NCI-H1048 (cell line): ENCODE measurements around the gene USP25.
A peak's percentile ranks its signal among the peaks of the same experiment; 100 is the strongest.

Experiments
- DNase-seq: peaks from one replicate; lab custom pipeline; 2025; lab: John Stamatoyannopoulos, UW

The USP25 gene

GRCh38 chr21:15809818-15810217 is 80.0 kb downstream of the USP25 start:
- no peak for DNase-seq

DNA sequence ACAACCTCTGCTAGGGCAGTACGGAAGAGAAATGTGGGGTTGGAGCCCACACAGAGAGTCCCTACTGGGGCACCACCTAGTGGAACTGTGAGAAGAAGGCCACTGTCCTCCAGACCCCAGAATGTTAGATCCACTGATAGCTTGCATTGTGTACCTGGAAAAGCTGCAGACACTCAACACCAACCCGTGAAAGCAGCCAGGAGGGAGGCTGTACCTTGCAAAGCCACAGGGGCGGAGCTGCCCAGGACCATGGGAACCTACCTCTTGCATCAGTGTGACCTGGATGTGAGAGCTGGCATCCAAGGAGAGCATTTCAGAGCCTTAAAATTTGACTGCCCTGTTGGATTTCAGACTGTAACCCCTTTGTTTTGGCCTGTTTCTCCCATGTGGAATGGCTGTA is 85.5 kb downstream of the USP25 start:
- no peak for DNase-seq

- DNase-seq: no peak
Observed at GRCh38 chr21:15820327-15820726, 90.5 kb downstream of the USP25 start.

GRCh38 chr21:15820852-15821379 is 91.1 kb downstream of the USP25 start:
- no peak for DNase-seq

DNA sequence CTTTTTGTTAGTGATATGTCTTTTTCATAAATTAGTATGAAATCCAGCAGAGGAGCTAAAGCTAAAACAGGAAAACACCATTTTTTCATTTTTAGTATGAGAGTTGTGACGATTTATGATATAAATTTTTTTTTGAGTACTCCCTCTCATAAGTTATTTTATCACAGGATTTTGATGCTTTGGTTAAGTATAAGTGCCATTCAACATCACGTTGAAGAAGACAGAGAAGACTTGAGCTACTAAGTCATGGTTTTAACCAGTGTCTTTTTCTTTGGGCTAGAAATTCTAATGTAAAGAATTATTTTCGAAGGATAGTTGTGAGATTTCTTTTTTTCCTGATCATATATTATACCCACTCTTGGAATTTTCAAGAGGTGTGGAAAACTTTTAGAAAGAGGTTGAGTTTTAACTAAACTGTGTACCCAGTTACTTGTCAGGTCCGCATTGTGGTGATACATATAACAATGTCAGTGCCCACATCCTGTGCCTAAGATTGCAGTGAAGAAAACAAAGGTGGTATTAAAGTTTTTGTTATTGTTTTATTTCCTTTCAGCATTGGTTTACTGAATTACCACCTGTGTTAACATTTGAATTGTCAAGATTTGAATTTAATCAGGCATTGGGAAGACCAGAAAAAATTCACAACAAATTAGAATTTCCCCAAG is 93.8 kb downstream of the USP25 start:
- DNase-seq: no peak

DNA sequence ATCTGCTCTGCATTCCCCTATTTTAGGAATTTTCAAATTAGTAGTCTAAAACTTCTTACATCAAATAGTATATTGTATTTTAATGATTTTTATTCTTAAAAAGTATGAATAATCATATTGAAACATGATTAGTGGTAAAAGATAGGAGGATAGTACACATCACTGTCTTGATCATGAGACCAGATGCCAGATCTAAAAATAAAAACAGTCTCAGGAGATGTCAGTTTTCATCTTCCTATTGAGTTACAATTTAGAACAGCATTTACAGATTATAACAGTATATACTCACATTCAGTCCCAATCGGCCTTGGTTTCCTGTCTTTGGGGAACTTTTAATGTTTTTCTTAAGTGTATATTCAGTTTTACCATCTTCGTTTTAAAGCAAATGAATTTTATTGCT is 95.9 kb downstream of the USP25 start:
- DNase-seq: no peak

- DNase-seq: peak; percentile 13
Observed at GRCh38 chr21:15826147-15826780, 96.5 kb downstream of the USP25 start.

GRCh38 chr21:15826908-15827601 is 97.3 kb downstream of the USP25 start:
- DNase-seq: no peak

DNA sequence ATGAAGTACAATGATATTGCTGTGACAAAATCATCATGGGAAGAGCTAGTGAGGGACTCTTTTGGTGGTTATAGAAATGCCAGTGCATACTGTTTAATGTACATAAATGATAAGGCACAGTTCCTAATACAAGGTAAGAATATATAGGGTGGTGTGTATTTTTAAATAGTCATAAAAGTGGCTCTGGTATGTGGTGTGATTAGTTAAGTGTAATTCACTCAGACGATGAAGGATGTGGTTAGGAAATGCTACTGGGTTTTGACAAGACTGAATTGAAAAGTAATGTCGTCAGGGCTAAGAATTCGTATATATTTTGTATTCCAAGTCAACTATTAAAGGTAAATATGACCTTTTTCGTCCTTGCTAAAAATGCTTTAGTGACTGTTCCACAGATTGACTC is 101.7 kb downstream of the USP25 start:
- DNase-seq: no peak

GRCh38 chr21:15837645-15838044 is 107.9 kb downstream of the USP25 start:
- no peak for DNase-seq

DNA sequence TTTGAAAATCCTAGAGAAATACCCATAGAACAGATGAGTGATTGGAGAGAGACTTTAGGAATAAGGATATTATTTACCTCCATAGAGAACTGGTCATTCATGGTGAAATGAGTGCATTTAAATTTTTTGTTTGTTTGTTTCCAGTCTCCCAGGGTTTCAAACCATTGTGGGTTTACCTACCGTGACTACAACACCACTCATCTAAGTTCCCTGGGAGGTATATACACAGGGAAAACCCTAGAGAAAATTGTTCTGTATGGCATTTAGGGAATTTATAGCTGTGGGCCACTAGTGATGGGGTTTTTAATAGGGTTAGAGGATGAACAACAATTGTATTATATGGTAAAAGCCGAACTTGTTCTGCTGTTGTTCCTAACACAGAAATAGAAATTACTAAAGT is 109.2 kb downstream of the USP25 start:
- no peak for DNase-seq

- DNase-seq: no peak
Observed at GRCh38 chr21:15839601-15840000, 109.8 kb downstream of the USP25 start.

DNA sequence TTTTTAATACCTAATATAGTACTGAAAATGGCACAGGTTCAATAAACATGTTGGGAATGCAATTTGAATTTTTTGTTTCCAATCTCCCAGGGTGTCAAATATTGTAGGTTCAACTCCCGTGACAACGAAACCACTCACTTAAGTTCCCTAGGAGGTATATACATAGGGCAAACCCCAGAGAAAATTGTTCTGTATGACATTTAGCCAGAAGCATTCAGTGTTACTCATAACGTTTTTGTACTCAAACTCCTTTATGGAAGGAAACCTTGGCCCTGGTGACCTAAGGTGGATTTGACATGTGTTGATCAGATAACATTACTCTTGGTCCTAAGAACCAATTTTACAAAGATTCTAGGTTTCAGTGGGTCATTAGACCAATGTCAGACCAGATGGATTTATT is 110.6 kb downstream of the USP25 start:
- no peak for DNase-seq

GRCh38 chr21:15841856-15842564 is 112.2 kb downstream of the USP25 start:
- DNase-seq: peak; percentile 11

DNA sequence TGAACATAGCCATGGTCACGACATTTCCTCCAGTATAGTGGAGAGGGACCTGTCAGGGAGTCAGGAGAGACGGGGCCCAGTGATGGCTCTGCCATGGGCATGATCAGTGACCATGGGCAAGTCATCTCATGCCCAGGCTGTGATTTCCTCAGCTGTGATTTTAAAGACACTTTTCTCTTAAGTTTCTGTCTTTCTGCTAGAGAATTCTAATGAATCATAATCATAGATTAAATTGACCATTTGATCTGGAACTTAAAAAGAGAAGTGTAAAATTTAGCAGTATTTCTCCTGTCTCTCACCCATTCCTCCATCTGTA is 112.7 kb downstream of the USP25 start:
- DNase-seq: no peak

DNA sequence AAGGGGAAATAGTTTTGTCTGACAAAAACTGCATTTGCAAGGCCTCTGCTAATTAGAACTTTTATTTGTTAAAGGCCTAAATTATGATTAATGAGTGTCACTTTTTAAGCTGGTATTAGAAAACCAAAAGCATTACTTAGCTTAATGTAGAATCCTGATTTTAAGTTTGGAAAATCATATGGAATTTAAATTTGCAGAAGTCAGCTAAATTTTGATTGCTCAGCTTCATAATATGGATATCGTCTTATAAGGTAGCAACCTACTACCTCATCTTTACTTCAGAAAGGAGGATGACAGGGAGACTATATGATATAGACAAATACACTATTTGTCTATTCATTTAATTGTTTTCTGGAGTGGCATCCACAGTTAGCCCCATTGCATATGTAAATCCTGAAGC is 114.0 kb downstream of the USP25 start:
- no peak for DNase-seq

DNA sequence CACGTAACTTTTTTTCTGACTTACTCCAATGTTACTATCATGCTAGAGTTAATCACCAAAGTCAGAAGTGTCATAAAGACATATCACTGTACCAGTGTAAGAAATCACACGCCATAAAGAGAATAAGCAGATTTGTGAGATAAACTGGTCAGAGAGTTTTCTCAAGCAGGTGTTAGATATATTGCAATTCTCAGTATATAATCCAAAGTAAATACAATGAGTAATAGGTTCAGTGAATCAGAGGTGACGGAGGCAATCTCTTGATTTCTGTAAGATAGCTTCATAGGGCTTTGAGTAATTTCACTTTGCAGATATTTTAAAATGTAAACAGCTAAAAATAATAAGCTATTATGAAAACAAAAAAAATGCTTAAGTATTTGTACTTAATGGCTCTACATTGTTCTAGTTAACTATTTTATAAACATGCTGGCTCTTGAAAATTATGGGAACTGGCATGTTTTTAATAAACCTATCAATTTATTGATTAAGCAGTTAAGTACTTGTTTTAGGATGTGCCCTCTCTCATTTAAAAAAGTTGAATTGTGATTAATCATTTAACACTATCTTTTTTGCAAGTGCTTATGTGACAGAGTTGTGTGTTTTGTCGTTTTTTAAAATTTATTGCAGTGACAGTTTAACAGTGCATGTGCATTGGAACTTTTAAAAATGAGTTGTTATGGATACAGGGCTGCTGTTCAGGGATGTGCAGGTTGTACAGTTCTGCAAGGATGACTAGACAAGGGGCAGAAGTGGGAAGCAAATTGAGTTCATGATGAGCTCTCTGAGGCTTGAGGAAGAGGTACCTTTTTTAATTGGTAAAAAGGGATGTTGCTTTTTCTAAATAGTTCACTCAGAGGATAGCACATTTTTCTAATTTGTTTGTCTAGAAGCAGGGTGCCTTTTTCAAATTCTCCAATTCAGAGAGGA is 119.1 kb downstream of the USP25 start:
- DNase-seq: no peak

- DNase-seq: no peak
Observed at GRCh38 chr21:15849927-15850326, 120.1 kb downstream of the USP25 start.

DNA sequence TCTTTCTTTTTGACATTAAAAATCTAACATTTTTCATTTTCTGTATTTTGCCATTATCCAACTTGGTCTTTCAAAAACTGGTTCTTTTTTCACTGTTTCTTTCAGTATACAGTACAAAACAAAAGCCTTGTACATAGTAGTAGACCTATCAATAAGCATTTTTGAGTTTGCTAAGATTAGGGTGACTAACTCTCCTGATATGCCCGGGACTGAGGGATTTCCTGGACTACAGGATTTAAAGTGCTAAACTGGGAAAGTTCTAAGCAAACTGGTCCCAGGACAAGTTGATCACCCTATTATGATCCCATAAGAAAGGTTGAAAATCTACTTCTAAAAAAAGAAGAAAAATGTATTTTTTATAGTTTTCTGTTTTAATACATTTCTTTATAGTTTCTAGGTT is 120.9 kb downstream of the USP25 start:
- DNase-seq: no peak

DNA sequence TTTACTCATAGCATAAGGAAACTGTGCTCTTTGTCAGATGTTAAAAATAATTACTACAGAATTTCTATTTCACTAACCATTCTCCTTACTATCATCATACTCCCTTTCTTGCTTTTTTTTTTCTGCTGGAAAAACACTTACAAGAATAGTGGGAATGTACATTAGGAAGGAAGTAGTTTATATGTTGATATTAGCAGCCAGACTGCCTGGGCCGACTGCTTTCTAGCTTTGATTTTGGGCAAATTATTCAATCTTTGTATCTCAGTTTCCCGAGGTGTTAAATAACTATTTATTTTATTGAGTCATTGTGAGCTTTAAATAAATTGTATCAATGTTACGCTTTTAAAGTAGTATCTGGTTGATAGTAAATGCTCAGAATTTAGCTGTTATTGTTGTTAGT is 122.4 kb downstream of the USP25 start:
- DNase-seq: no peak

DNA sequence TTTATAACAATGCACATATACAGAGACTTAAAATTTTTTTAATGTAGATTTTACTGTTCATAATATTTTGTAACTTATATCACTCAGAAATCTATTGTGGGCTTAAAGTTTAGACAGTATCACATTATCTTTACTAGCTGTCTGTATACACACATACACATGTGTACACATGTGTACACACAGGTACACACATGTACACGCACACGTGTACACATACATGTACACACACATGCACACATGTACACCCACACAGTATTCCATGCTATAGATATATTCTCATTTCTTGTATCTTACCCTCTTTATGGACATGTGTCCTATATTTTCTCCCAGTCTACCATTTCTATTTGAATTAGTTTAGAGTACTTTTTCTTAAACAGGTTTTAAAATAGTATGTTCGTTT is 123.3 kb downstream of the USP25 start:
- DNase-seq: no peak

GRCh38 chr21:15856813-15857212 is 127.0 kb downstream of the USP25 start:
- no peak for DNase-seq
